ENCODE results near the gene PKN2.
A peak's percentile ranks its signal among the peaks of the same experiment; 100 is the strongest.
"Not testable (repeated sequence)": the region's sequence is repeated elsewhere in the genome, so short reads cannot be mapped to it uniquely, and the experiment has no call there.

Gene PKN2

GRCh38 chr1:88800382-88801051 is 116.4 kb downstream of the PKN2 start:
- peak in 1 of 2 experiments; percentile 27 for DNase-seq

DNA sequence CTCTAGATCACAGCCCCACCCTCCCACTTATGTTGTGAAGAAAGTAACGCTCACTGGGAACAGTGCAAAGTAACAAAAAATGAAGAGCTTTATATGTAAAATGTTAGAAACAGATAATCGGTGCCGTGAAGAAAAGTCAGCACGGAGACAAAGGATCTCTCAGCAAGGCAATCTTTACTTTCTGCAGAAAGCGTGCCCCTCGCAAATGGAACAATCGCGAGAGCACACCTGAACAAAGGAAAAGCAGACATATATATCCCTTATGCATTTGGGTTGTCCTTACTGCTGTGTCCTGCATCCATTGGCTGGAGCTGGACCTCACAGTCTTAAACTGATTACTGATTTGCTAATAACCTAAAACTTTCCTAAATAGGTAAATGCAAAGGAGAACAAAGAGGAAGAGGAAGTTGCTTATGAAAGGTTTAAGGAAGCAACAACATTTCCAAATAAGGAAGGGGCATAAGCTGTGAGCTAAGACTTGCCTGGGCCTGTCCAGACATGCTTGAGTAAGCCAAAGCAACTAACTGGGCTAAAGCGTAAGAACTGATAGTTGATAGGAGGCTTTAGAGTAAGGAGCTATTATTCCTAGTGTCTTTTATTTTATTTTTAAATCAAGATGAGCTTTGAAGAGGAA is 117.6 kb downstream of the PKN2 start:
- DNase-seq: peak in 1 of 2 experiments; percentile 20

GRCh38 chr1:88802404-88802803 is 118.3 kb downstream of the PKN2 start:
- no peak for DNase-seq

DNA sequence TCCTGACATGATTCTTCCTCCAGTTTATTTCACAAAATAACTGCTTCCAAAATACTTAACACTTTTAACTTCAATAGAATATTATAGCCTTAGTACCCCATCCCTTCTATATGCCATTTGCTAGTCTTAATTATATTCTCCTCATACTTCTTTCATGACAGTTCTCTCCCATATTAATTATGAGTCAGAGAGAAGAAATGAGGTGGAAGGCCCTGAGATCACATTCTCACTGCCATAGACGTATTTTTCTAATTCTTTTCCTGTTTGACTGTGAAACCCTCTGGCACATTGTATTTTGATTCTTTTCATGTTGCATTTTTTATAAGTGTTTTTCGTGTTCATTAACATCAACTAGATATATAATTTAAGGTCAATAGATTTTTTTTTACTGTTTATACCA is 118.9 kb downstream of the PKN2 start:
- DNase-seq: no peak

DNA sequence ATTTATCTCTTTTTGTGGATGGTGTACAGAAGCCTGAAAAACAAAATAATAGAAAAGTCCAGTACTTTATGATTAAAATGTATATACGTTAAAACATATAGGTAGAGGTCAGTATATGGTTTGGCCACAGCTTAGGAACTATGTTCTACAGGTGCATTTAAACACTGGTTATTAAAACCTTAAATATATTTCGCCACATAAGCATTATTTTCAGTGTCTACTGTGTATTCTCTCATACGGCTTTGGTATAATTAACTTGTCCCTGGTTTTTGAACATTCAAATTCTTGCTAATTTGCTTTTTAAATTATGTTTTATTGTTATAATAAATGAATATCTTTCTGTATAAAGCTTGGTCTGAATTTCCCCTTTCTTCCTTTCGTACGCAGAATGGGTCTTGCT is 119.4 kb downstream of the PKN2 start:
- DNase-seq: no peak

- DNase-seq: no peak
These were observed 128.3 kb downstream of the PKN2 start for GRCh38 chr1:88812366-88812765.

DNA sequence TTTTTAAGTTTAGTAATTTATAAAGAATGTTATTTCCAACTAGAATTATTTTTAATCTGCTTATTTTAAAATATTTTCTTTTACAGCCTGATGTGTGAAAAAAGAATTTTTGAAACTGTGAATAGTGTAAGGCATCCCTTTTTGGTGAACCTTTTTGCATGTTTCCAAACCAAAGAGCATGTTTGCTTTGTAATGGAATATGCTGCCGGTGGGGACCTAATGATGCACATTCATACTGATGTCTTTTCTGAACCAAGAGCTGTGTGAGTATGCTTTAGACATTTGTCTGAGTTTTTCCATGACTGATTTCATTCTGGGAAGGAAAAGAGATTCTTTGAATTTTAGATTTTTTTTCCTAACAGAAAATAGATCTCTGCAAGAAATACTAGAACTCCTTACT is 129.4 kb downstream of the PKN2 start:
- no peak for DNase-seq

DNA sequence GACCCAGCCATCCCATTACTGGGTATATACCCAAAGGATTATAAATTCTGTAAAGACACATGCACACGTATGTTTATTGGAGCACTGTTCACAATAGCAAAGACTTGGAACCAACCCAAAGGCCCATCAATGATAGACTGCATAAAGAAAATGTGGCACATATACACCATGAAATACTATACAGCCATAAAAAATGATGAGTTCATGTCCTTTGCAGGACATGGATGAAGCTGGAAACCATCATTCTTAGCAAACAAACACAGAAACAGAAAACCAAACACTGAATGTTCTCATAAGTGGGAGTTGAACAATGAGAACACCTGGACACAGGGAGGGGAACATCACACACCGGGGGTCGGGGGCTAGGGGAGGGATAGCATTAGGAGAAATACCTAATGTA is 135.6 kb downstream of the PKN2 start:
- DNase-seq: not testable (repeated sequence)

GRCh38 chr1:88825721-88826120 is 141.6 kb downstream of the PKN2 start:
- DNase-seq: peak in 1 of 2 experiments; percentile 1

- peak in 1 of 2 experiments; percentile 42 for DNase-seq
These were observed 163.6 kb downstream of the PKN2 start for GRCh38 chr1:88847643-88848042.

DNA sequence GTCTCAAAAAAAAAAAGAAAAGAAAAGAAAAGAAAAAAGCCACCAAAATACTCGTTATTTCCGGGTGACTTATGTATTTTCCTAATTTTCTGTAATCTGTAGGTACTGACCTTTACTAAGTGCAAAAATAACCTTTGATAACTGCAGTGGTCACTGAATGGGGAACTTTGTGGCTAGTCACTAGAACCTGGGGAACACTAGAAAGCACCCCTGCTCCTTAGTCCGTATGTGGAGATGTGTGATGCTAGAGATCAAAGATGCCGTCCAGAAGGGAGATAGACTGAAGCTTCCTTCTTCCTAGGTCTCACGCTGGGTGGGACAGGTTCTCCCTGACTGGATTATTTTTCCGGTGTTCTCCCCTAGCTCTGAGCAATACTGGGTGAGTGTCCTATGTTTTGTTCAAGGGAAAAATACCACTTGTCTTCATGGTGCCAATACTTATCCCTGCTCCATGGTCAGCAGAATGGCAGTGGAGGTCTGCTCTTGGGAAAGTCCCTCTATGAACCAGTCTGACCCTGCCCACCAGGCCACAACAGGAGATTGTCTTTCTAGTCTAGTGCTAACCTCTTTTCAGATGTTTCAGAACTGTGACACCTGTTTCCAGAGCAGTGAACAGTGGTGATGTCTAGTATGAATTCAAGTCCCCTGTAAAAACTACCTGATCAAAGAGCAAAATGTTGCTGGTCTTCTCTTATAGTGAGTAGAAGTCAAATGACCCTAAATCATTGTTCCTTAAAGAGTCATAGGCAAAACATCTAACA is 167.4 kb downstream of the PKN2 start:
- no peak for DNase-seq

GRCh38 chr1:88867743-88868521 is 183.9 kb downstream of the PKN2 start:
- DNase-seq: no peak

DNA sequence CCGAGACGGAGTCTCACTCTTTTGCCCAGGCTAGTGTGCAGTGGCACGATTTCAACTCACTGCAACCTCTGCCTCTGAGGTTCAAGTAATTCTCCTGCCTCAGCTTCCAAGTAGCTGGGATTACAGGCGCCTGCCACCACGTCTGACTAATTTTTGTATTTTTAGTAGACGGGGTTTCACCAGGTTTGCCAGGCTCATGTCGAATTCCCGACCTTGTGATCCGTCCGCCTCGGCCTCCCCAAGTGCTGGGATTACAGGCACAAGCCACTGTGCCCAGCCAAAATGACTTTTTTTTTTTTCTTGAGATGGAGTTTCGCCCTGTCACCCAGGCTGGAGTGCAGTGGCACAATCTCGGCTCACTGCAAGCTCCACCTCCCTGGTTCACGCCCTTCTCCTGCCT is 185.6 kb downstream of the PKN2 start:
- not testable (repeated sequence) for DNase-seq

DNA sequence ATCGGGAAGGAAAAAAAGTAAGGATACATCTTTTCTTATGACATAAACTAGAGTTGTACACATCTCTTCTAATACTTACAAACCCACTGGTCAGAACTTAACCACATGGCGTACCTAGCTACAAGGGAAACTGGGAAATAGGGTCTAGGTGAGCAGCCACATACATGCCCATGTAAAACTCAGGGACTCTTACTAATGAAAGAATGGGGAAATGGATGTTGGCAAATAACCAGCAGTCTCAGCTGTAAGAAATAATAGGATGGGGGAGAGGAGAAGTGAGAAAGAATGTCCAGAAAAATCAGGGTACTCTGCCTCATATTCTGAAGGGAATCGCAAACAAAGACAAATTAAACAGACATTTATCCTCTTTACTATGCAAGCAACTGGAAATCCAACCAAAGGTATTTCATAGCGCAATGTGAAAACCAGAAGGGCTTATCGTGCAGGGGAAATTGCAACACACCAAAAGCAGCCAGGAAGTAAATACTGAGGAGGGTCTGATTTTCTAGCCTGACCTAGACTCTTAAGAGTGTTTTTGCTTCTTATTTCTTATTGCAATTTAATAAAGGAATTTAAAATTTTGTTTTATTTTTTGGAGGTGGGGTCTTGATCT is 189.8 kb downstream of the PKN2 start:
- DNase-seq: no peak

GRCh38 chr1:88875595-88875994 is 191.5 kb downstream of the PKN2 start:
- no peak for DNase-seq

GRCh38 chr1:88876573-88877365 is 192.7 kb downstream of the PKN2 start:
- DNase-seq: no peak

- peak in 1 of 2 experiments; percentile 33 for DNase-seq
These were observed 193.3 kb downstream of the PKN2 start for GRCh38 chr1:88877382-88877825.

DNA sequence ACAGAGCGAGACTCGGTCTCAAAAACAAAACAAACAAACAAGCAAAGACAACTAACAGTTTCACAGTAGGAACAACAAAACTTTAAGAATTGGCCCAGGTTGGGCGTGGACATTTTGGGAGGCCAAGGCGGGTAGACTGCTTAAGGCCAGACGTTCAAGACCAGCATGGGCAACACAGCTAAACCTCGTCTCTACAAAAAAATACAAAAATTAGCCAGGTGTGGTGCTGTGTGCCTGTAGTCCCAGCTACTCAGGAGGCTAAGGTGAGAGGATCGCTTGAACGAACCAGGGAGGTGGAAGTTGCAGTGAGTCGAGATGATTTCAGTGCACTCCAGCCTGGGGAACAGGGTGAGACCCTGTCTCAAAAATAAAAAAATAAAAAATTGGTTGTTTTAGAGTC is 193.8 kb downstream of the PKN2 start:
- peak in 1 of 2 experiments; percentile 5 for DNase-seq

DNA sequence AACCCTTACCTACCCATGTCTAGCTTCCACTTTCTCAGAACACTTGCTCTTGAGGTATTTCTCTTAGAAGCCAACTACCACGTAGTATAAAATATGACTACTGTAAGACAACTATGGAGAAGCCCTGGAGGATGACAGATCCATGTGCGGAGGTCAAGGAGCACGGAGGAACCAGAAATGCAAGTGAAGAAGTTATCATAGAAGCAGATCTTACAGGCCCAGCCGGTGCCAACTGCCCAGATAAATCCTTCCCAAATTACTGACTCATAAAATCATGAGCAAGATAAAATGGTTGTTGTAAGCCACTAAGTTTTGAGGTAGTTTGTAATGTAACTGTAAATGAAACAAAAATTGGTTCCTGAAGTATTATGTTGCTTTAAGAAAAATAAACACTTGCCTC is 194.7 kb downstream of the PKN2 start:
- no peak for DNase-seq

- DNase-seq: not testable (repeated sequence)
These were observed 196.6 kb downstream of the PKN2 start for GRCh38 chr1:88880717-88881116.

DNA sequence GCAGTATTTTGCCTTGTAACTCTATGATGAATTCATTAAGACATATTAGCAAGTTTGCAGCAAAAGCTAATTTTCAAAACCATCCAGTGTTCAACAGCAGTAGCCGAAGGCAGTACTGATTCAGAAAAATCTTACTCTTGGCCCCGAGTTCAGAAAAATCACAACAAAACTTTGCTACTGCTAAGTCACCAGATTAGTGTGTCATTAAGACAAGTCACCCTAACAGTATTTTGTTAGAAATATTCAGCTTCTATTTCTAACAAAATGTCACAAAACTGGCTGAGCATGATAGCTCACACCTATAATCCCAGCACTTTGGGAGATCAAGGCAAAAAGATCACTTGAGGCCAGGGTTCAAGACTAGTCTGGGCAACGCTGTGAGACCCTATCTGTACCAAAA is 199.1 kb downstream of the PKN2 start:
- no peak for DNase-seq
